Right lobe of liver (tissue), 4 donors: Measurements from ENCODE around the gene DNAH8.

Source experiments
- POLR2A ChIP-seq: fragments of 450-650 bp; IDR thresholded peaks from one replicate; pipeline ENCODE4 v1.6.1; 2017; ENCODE audit warnings: antibody characterized with exemption, mild to moderate bottlenecking
- TF ChIP-seq, protein P1 (sequence below), 4 donors: fragments of 200-600 bp in 3 of 4; fragments of 450-650 bp in 1 of 4; IDR thresholded peaks; one replicate each; pipeline versions ENCODE4 v1.5.1 to v1.8.0; 2016 to 2022; ENCODE audit warnings: antibody characterized with exemption in 4 of 4, mild to moderate bottlenecking in 2 of 4
- donor health status: DM: no; HTN: no; CAD: no.
- donor health status: DM: no; HTN: no; CAD: no.
- donor health status: DM: no; HTN: yes; CAD: no.

DNA sequence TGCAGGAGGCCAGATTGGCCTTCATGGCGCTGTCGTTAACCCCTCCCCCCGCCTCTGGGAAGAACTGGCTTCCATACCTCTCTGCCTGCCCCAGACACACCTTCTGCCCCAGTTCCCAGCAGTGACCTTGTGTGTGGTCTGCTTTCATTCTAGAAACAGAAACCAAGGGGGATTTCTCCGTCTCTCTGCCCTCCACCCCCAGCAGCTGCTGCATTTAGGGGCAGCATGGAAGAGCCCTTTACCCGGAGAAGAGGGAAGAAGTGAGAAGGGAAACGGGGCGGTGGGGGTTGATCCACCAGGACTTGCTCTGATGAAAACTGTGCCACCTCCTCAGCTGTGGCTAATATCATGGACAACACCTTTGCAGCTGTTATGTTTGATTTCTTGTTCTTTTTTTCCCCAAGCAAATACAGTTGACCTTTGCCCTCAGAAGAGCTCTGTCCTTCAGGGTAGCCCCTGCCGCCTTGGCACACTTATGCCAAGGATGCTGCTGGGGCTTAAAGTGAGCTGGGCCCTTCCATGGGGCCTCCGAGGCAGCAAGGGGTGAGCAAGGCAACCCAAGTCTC lies 339.5 kb downstream of the DNAH8 start:
- TF ChIP-seq, protein P1, sequence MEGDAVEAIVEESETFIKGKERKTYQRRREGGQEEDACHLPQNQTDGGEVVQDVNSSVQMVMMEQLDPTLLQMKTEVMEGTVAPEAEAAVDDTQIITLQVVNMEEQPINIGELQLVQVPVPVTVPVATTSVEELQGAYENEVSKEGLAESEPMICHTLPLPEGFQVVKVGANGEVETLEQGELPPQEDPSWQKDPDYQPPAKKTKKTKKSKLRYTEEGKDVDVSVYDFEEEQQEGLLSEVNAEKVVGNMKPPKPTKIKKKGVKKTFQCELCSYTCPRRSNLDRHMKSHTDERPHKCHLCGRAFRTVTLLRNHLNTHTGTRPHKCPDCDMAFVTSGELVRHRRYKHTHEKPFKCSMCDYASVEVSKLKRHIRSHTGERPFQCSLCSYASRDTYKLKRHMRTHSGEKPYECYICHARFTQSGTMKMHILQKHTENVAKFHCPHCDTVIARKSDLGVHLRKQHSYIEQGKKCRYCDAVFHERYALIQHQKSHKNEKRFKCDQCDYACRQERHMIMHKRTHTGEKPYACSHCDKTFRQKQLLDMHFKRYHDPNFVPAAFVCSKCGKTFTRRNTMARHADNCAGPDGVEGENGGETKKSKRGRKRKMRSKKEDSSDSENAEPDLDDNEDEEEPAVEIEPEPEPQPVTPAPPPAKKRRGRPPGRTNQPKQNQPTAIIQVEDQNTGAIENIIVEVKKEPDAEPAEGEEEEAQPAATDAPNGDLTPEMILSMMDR (IDR thresholded peaks at IDR 0.05) = no peak
- no peak for TF ChIP-seq POLR2A
